C4-2B (cell line): ENCODE data around the gene ADARB2.

ENCODE experiments used
- ZFX ChIP-seq: fragments of 450-650 bp; IDR thresholded peaks from 2 replicates; pipeline ENCODE4 v1.6.1; 2017
- TF ChIP-seq, protein P1 (sequence below): fragments of 450-650 bp; conservative IDR thresholded peaks from 2 replicates; pipeline ENCODE4 v1.5.1; 2017; ENCODE audit warnings: mild to moderate bottlenecking

DNA sequence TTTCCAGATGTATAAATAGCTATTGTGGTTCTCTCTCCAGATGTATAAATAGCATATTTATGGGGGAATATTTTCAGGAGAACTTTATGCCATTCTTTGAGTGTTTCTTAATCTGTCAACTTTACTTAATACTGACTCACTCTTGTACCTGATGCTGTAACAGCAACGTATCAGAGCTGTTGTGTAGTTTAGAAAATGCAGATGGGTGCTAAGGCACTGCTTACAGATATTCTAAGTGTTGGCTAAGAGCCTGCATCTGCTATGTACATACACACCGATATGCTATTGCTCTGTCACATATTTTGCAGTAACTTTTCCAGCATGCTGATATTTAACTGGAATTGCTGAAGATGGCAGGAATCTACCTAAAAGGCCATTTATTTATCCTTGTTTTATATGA is 609.2 kb downstream of the ADARB2 start:
- TF ChIP-seq, protein P1, sequence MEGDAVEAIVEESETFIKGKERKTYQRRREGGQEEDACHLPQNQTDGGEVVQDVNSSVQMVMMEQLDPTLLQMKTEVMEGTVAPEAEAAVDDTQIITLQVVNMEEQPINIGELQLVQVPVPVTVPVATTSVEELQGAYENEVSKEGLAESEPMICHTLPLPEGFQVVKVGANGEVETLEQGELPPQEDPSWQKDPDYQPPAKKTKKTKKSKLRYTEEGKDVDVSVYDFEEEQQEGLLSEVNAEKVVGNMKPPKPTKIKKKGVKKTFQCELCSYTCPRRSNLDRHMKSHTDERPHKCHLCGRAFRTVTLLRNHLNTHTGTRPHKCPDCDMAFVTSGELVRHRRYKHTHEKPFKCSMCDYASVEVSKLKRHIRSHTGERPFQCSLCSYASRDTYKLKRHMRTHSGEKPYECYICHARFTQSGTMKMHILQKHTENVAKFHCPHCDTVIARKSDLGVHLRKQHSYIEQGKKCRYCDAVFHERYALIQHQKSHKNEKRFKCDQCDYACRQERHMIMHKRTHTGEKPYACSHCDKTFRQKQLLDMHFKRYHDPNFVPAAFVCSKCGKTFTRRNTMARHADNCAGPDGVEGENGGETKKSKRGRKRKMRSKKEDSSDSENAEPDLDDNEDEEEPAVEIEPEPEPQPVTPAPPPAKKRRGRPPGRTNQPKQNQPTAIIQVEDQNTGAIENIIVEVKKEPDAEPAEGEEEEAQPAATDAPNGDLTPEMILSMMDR = no peak
- TF ChIP-seq ZFX = no peak
